Measurements from ENCODE around the gene MOB3B.

GRCh38 chr9:27361492-27361891 is 168.1 kb downstream of the MOB3B start:
- no peak for TF ChIP-seq CTCF (conservative IDR thresholded peaks at IDR 0.05; ENCODE audit: low read depth, low read length)
- no peak for TF ChIP-seq EZH2 (IDR thresholded peaks at IDR 0.05; ENCODE audit: low read length, unreplicated experiment)

Data from PC-3 (cell line).